ENCODE data around the gene KRT8. TPM values are rescaled to one million over a fixed set of nuclear protein-coding genes. Genes with fewer than 3 reads are reported as not detected.

Gene KRT8
- total and polyA plus RNA-seq, 7 donors: 20.6 to 3,526 (median 63.1) TPM

DNA sequence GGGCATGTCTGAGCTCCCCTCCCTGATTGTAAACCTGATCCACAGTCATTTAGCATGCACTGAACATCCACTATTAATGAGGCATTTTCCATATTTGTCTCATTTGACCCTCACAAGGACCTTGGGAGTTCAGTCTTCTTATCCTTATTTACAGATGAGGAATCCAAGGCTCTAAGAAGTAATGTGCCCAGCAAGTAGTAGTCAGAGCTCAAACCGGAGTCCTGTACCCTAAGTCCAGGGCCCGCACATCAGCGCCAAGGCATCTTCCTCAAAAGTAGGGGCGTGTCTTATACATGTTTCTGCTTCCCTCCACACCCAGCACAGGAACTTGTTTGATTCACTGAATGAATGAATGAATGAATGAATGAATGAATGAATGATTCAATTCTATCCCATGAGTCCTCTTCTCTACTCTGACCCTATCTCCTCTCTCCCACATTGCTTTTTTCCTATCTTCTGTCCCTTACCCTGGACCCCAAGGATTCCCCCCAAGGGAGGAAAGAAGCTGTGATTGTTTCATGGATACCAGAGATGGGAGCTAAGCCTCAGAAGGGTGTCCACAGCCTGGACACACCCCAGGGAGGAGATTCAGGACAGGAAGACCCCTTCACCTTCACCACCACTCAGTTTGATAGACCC lies 21.8 kb upstream of the KRT8 start:
- H3K9me3 ChIP-seq: no peaks in the 10 kb centered on the region
- WGBS, 2 donors: 17 to 65% methylated on average over 4 of the region's 4 CpGs
- H3K36me3 ChIP-seq: no peaks in the 10 kb centered on the region
- no peak for DNase-seq
- no peak for TF ChIP-seq POLR2A (IDR thresholded peaks at IDR 0.05)
- TF ChIP-seq POLR2AphosphoS5 (IDR thresholded peaks at IDR 0.05): no peak
- no peak for TF ChIP-seq EP300 (IDR thresholded peaks at IDR 0.05)
- TF ChIP-seq, protein P1, sequence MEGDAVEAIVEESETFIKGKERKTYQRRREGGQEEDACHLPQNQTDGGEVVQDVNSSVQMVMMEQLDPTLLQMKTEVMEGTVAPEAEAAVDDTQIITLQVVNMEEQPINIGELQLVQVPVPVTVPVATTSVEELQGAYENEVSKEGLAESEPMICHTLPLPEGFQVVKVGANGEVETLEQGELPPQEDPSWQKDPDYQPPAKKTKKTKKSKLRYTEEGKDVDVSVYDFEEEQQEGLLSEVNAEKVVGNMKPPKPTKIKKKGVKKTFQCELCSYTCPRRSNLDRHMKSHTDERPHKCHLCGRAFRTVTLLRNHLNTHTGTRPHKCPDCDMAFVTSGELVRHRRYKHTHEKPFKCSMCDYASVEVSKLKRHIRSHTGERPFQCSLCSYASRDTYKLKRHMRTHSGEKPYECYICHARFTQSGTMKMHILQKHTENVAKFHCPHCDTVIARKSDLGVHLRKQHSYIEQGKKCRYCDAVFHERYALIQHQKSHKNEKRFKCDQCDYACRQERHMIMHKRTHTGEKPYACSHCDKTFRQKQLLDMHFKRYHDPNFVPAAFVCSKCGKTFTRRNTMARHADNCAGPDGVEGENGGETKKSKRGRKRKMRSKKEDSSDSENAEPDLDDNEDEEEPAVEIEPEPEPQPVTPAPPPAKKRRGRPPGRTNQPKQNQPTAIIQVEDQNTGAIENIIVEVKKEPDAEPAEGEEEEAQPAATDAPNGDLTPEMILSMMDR (IDR thresholded peaks at IDR 0.05): no peak
- peak overlapping the region in 2 of 4 donors; percentile 20 to 50 for H3K27ac ChIP-seq
- intact Hi-C loops (cut with DNase I): no loop called here
- no peak overlapping the region for H3K4me3 ChIP-seq
- H3K4me1 ChIP-seq: peaks cover 0 to 15% (median 7%) of the 10 kb centered on the region in 4 donors
- H3K27me3 ChIP-seq: no peaks in the 10 kb centered on the region

DNA sequence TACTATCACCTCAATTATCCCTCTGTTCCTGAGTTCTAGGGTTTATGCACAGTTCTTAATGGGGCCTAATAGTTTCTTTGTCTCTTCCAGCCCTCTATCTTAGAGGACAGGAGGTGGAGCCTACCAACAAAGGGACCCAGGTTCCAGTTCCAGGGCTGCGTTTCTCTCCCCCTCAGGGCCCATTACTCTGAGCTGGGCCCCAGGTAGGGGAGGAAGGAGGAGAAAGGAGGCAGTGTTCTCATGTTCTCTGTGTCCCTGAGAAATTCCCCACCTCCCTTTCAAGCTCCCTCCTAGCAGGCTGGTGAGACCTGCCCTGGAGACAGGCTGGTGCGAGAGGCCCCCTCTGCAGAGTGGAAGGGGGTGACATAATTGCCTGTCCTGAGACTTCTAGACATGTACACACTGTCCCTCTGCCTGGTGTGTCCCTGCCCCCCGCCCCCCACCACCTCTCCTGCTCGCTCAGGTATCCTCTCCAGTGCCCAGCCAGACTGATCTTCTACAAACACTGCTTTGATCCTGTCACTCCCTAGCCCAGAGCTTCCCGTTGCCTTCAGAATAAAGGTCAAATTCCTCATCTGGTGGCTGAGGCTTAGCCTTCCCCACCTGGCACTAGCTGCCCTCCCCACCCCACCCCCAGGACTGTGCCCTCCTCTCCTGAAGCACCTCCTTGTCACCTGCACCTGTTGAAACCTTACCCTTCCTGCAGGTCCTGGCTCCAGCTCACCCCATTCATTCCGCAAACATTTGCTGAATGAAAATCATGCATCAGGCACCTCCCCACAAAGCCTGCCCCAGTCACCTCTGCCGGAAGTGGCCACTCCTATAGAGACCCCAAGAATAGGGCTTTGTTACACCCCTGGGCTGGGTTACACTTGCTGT lies 21.1 kb upstream of the KRT8 start:
- Histone ChIP-seq H3K27me3 (no peaks in the 10 kb centered on the region), H3K27ac (peak overlapping the region in 2 of 4 donors; percentile 20 to 50), H3K4me1 (peaks cover 0 to 15% (median 7%) of the 10 kb centered on the region in 4 donors), H3K4me3 (no peak overlapping the region), H3K36me3 (no peaks in the 10 kb centered on the region), H3K9me3 (no peaks in the 10 kb centered on the region)
- WGBS, 2 donors: 16 to 67% methylated on average over 7 of the region's 7 CpGs
- intact Hi-C loops (cut with DNase I): no loop called here
- TF ChIP-seq, protein P1 (IDR thresholded peaks at IDR 0.05): no peak
- TF ChIP-seq EP300 (IDR thresholded peaks at IDR 0.05): no peak
- TF ChIP-seq POLR2AphosphoS5 (IDR thresholded peaks at IDR 0.05): no peak
- no peak for TF ChIP-seq POLR2A (IDR thresholded peaks at IDR 0.05)
- no peak for DNase-seq

DNA sequence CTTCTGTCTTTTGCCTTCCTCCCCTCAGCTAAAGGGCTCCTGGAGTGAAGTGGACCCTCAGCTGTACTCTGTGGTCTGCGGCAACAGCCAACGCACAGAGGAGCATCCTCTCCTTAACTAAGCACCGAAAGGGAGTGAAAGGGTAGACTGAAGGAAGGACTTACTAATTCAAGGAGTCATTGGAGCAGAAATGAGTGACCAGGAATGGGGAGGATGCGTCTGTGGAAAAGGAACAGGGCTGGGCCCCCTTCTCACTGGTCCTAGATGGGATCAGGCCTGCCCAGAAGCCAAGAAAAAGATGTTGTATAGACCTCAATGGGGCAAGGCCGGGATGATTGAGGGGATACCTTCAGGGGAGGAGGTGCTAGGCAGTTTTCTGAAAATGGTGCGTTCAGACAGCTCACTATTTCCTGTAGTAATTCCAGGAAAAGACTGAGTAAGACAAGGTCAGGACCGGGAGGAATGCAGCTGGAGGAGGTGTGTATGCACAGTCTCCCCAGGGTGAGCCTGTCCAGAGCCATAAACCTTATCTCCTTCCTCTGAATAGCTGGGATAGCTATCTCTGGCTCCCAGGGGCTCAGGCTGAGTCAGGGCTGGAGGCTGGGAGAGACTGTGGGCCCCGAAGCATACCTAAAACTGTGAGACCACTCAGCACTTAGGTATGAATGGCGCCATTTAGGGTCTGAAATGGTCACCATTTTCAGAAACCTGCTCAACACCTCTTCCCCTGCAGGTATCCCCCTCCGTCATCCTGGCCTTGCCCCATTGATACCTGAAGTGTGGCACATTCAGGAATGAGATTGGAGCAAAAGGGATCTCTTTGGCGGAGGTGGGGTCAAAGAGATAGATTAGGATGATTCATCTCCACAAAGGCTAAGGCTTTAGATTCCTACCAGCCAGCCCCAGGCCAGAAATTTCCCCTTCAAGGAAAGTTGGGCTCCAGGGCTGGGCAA lies 20.2 kb upstream of the KRT8 start:
- H3K27ac ChIP-seq: peak overlapping the region in 1 of 4 donors; percentile 50
- DNase-seq: no peak

More for the DNA sequence above, 20.2 kb upstream of the KRT8 start:
- intact Hi-C loops (cut with DNase I): no loop called here
- 33 to 71% methylated on average over 11 of the region's 11 CpGs for WGBS, 2 donors
- Histone ChIP-seq H3K36me3 (no peaks in the 10 kb centered on the region), H3K4me3 (no peak overlapping the region), H3K4me1 (peaks cover 0 to 15% (median 7%) of the 10 kb centered on the region in 4 donors), H3K9me3 (no peaks in the 10 kb centered on the region), H3K27me3 (no peaks in the 10 kb centered on the region)
- TF ChIP-seq, protein P1 (IDR thresholded peaks at IDR 0.05): no peak
- no peak for TF ChIP-seq POLR2A (IDR thresholded peaks at IDR 0.05)
- no peak for TF ChIP-seq EP300 (IDR thresholded peaks at IDR 0.05)
- no peak for TF ChIP-seq POLR2AphosphoS5 (IDR thresholded peaks at IDR 0.05)

All from sigmoid colon (tissue), 7 donors.